ENCODE data around the gene SPSB3. TPM values are rescaled to one million over a fixed set of nuclear protein-coding genes. Genes with fewer than 3 reads are reported as not detected.

Gene SPSB3
- total RNA-seq, 4 donors from 2014 or later: 52.2 to 87.3 (median 68.5) TPM

- no peaks in the 10 kb centered on the region for H3K27me3 ChIP-seq
- no peak overlapping the region for H3K4me3 ChIP-seq (replicated peaks in 1 of 3)
- TF ChIP-seq POLR2A (IDR thresholded peaks at IDR 0.05) (no peak), CTCF (IDR thresholded peaks at IDR 0.05) (no peak)
- WGBS, 2 donors: 95 to 98% methylated on average over 15 to 18 of the region's 25 CpGs
- no peaks in the 10 kb centered on the region for H3K4me1 ChIP-seq
- H3K9me3 ChIP-seq: no peaks in the 10 kb centered on the region
- DNase-seq: no peak
- H3K36me3 ChIP-seq: peaks cover 40 to 54% of the 10 kb centered on the region in 2 donors
- intact Hi-C loops (cut with DNase I): no loop called here
- no peak overlapping the region for H3K27ac ChIP-seq
These were observed 37.0 kb downstream of the SPSB3 start for GRCh38 chr16:1745181-1745899.

DNA sequence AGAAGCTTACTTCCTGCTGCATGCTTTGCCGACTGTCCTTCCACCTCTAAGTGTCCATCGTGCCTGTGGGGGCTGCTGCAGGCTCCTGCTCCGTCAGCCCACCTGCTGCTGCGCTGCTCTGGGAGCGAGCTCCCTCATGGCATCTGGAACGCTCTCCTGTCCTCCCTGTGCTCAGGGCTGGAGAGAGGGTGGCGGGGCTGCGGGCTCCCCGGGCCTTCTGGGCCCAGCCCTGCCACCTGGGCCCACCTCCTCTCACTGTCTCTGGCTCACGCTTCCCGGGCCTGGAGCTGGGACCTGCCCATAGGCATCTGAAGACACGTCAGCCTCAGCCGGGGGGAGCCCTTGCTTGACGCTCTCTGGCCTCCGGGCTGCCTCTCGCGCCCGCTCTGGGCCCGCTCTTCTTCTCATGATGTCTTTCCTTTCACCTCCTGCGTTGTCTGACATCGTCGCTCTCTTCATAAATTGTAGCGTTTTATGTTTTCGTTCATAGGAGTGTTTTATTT is 38.0 kb downstream of the SPSB3 start:
- H3K27me3 ChIP-seq: no peaks in the 10 kb centered on the region
- no peak overlapping the region for H3K27ac ChIP-seq
- no peaks in the 10 kb centered on the region for H3K4me1 ChIP-seq
- 92 to 93% methylated on average over 24 of the region's 24 CpGs for WGBS, 2 donors
- intact Hi-C loops (cut with DNase I): no loop called here
- TF ChIP-seq POLR2A (IDR thresholded peaks at IDR 0.05) (no peak), CTCF (IDR thresholded peaks at IDR 0.05) (no peak)
- no peak overlapping the region for H3K4me3 ChIP-seq (replicated peaks in 1 of 3)
- no peak for DNase-seq
- H3K9me3 ChIP-seq: no peaks in the 10 kb centered on the region
- H3K36me3 ChIP-seq: peaks cover 35 to 48% of the 10 kb centered on the region in 2 donors

DNA sequence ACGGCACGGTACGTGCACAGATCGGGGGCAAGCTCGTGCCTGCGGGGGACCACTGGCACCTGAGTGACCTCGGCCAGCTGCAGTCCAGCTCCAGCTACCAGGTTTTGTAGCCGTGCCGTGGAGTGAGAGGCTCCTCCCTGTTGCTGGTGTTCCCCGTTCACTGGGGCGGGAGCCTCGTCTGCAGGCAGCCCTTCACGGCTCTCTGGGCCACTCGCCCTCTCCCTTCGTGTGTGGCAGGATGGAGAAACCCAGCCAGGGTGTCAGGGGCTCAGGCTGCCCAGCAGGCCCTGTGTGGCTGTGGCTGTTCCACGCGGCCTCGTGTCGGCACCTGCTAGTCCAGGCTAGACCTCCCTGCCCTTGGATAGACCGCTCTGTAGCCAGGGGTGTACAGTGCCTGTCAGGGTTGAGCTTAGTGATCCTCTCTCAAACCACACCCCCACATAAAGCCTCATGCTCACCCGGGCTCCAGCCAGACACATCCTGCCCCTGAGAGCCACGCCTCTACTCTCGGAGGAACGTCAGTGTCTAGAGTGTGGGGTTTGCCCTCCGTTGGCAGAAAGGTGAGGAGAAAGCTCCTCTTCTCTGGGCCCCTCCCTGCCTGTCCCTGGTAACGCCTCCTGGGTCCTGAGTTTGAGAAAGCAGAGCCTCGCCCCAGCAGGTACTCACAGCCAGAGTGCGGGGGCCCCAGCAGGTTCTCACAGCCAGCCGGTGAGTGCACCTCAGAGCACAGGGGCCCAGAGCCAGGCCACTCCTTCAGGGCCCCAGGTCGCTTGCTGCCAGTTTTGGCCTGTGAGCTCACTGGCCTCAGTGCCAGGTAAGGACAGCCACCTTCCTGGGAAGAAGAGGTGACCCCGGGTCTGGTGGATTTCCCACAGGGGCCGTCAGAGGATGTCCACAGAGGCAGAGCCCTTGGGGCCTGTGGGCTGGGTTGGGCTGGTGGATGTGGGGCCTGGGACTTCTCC is 38.7 kb downstream of the SPSB3 start:
- 91% methylated on average over 13 to 23 of the region's 32 CpGs for WGBS, 2 donors
- DNase-seq: no peak

GRCh38 chr16:1741553-1742165 is 40.7 kb downstream of the SPSB3 start:
- Histone ChIP-seq H3K36me3 (peaks cover 13 to 22% of the 10 kb centered on the region in 2 donors), H3K4me3 (replicated peaks in 1 of 3) (no peak overlapping the region), H3K27me3 (no peaks in the 10 kb centered on the region), H3K27ac (no peak overlapping the region), H3K4me1 (no peaks in the 10 kb centered on the region), H3K9me3 (no peaks in the 10 kb centered on the region)
- DNase-seq: no peak
- intact Hi-C loops (cut with DNase I): no loop called here
- TF ChIP-seq CTCF (IDR thresholded peaks at IDR 0.05) (no peak), POLR2A (IDR thresholded peaks at IDR 0.05) (no peak)
- 95 to 96% methylated on average over 10 to 11 of the region's 19 CpGs for WGBS, 2 donors

More for the DNA sequence above, 38.7 kb downstream of the SPSB3 start:
- TF ChIP-seq CTCF (IDR thresholded peaks at IDR 0.05) (no peak), POLR2A (IDR thresholded peaks at IDR 0.05) (no peak)
- Histone ChIP-seq H3K4me1 (no peaks in the 10 kb centered on the region), H3K27me3 (no peaks in the 10 kb centered on the region), H3K36me3 (peaks cover 28 to 40% of the 10 kb centered on the region in 2 donors), H3K9me3 (no peaks in the 10 kb centered on the region), H3K27ac (no peak overlapping the region), H3K4me3 (replicated peaks in 1 of 3) (no peak overlapping the region)
- intact Hi-C loops (cut with DNase I): no loop called here
